HG03460 (cell line): ENCODE data around the gene NDUFB6.
"Not testable (repeated sequence)": the region's sequence is repeated elsewhere in the genome, so short reads cannot be mapped to it uniquely, and the experiment has no call there.

Source experiments
- ATAC-seq: cut with Tn5 transposase; IDR thresholded peaks from one replicate; pipeline ENCODE4 v1.9.1; 2021; ENCODE audit not compliant: unreplicated experiment

NDUFB6 gene

GRCh38 chr9:32572900-32573523, at the start of gene NDUFB6:
TSS of gene NDUFB6 (minus strand) at chr9:32573159. CDS start at chr9:32573060, 99 bp downstream.
- peak; percentile 80 for ATAC-seq

GRCh38 chr9:32618261-32618660, 45.3 kb upstream of the NDUFB6 start:
- no peak for ATAC-seq

DNA sequence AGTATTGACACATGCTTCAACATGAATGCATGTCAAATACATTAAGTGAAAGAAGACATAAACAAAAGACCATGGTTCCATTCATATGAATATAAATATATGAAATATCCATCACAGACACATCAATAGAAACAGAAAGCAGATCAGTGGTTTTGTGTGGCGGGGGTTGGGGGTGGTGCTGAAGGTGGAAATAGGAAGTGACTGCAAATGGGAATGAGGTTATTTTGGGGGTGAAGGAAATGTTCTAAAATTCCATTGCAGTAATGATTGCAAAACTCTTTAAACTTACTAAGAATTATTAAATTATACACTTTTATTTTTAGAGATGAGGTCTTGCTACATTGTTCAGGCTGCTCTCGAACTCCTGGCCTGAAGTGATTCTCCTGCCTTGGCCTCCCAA, 33.9 kb upstream of the NDUFB6 start:
- ATAC-seq = no peak

DNA sequence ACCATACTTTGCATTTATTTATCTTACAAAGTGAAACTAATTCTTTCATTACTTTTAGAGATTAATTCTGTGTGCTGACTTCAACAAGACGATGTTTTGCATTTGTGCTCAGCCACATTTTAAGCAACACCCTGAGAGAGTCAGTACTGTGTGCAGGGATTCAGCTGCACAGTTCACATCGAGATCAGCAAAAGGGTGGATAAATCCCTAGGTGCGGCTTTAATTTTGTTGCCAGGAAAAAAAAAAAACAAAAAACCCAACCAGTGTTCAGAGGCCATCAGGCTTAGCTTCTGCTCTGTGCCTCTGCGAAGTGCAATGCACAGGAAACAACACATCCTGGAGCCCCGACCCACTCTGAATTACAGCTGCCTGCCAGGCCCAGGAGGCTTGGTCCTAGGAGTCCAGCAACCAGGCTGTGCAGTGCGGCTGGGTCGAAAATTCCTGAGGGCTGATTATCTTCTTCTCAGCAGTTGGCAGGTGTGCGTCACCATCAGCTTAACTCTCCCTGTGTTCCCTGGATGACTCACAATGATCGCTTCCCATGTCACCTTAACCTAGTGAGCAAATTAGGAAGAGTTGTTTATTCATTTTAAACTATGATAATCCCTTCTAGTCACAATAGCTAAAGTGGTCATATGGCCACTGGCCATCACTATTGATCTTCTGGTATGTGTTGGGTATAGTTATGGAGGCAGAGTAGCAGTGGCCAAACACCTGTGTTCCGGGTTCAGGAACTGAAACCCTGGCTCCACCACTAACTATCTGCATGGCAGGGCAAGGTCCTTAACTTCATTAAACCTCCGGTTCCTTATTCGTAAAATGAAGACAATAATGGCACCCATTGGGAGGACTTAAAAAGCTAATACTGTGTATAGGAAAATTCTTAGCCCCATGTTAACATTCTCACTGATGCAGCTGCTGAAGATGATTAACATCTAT, 31.2 kb upstream of the NDUFB6 start:
- ATAC-seq = peak; percentile 62

GRCh38 chr9:32599021-32599420, 26.1 kb upstream of the NDUFB6 start:
- not testable (repeated sequence) for ATAC-seq

DNA sequence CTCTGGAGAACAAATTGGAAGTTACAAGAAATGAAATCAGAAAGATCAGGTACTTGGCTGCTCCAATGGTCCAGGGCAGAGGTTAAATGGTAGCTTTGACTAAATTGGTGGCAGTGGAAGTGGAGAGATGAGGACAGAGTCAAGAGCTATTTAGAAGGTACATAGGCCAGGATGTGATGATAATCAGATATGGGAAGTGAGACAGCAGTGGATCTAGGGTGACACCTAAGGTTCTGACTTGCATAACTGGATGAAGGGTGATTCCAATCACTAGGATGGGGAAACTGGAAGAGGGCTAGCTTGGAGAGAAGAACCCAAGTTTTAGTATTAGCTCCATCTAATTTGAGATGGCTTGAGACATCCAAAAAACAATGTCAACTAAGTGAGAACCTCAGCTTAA, 24.0 kb upstream of the NDUFB6 start:
- no peak for ATAC-seq

DNA sequence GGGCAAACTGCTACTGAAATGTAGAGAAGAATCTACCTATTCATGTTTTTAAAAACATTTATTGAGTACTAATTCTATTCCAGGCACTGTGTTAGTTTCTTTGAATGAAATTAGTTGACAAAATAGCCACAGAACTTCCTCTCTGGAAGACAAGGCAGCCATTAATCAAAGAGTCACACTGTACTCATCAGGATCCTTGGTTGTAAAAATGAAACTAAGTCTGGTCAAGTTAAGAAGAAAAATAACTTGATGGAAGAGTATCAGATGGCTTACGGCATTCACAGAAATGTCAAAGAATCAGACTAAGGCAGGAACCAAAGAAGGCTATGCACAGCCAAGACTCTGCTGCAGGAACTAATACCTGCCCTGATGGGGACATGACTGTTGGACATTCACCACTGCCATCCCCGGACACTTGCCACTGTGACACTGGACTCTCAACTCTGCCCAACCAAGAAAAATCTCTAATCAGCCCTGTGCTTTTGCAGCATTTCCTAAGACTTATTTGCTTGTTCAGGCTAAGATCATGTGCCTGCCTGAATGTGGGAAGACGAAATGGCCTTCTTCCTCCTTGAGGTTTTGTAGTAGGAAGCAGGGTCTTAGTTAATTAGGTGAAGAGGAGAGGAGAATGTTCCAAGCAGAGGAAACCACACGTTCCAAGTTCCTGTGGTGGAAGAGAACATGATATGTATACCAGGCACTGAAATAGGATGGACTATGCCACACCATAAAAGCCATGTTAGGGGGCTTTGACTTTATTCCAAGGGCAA, 23.3 kb upstream of the NDUFB6 start:
- no peak for ATAC-seq

DNA sequence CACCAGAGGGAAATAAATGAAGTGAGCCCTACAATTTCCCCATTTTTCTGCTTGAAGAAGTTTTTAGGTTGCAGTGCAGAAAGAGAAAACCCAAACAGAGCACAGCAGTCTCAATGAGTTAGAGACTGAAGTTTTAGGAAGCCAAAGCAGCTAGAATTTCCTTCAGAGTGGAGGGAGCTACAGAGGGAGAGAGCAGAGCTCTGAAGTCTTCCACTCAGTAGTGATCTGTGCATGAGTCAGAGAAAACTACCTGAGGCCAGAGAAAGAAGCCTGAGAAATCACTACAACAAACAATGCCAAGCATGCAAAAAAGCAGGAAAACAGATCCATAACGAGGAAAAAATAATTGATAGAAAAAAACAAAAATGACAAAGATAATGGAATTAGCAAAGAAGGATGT, 17.9 kb upstream of the NDUFB6 start:
- no peak for ATAC-seq

- ATAC-seq = no peak
These were observed 17.5 kb upstream of the NDUFB6 start for GRCh38 chr9:32590476-32590875.

GRCh38 chr9:32589083-32589723, 16.2 kb upstream of the NDUFB6 start:
- ATAC-seq = no peak

GRCh38 chr9:32587901-32588300, 14.9 kb upstream of the NDUFB6 start:
- no peak for ATAC-seq

DNA sequence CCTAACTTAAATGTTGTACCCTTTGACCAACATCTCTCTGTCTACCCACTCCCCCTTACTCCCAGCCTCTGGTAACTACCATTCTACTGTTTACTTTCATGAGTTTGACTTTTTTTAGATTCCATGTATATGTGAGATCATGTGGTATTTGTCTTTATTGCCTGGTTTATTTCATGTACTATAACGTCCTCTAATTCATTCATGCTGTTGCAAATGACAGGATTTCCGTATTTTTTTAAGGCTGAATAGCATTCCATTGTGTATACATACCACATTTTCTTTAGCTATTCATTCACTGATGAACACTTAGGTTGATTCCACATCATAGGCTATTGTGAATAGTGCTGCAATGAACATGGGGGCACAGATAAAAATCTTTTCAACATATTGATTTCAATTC, 11.8 kb upstream of the NDUFB6 start:
- no peak for ATAC-seq

GRCh38 chr9:32581512-32582143, 8.7 kb upstream of the NDUFB6 start:
- no peak for ATAC-seq

DNA sequence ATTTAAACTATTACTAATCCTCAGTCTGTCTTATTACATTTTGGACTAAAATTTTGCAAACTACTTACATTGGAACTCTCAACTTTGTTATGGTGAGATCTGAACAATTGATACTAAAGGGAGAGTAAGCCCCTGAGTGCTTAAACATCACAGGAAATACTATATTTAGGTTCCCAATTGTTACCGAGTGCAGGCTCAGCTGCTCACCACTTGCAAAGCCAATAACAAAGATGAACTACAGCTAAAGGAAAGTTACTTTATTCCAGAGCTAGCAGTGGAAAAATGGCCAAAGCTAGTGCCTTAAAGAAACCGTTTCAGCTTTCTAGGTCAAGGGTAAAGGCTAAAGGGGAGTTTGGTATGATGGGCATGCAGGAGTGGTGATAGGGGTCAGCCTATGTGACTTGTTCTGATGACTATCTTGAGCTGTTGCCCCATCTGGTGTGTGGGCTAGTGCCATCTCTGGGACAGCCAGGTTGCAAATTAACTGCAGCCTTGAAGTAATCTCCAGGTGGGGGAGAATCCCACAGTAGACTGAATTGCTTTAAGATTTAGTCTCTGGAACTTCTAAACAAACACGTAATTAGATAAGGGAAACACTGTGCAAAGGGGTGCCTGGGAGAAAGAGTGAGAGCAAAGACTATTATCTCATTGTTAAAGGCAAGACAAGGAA, 7.8 kb upstream of the NDUFB6 start:
- ATAC-seq = no peak

GRCh38 chr9:32579706-32580331, 6.9 kb upstream of the NDUFB6 start:
- ATAC-seq = no peak

- no peak for ATAC-seq
These were observed 6.0 kb upstream of the NDUFB6 start for GRCh38 chr9:32578976-32579375.

DNA sequence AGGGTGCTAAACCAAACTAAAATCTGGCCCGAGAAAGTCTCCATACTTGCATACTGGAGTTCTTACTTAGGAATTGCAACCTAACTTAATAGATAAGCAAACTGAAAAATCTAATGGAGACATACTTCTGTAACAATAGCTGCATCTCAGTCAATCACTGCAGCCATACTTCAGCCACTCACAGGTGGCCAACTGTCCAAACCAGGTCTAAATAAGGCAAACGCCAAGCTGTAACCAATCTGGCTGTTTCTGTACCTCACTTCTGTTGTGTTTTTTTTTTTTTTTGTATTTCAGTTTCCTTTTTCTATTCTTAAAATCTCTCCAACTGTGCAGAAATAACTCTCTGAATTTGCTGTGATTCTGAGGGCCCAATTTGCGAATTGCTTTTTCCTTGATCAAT, 4.4 kb upstream of the NDUFB6 start:
- ATAC-seq = no peak

DNA sequence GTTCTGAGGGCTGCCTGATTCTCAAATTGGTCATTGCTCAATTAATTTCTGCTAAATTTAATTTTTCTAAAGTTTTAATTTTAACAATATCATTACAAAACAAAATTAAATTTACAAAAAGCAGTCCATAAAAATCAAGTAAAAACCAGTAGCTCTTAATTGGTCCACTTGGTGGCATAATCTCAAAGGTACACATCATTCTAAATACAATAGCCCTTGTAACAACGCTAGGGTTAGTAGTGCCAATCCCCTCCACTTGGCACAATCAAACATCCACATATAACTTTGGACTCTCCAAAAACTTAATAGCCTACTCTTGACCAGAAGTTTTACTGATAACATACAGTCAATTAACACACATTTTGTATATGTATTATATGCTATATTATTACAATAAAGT, 1.9 kb upstream of the NDUFB6 start:
- ATAC-seq = no peak

GRCh38 chr9:32573821-32574220, 862 bp upstream of the NDUFB6 start:
- no peak for ATAC-seq
